G401.6 (cell line): ENCODE measurements around the gene COL16A1.

Source experiments
- FAIRE-seq: peaks from 2 replicates; lab custom pipeline; 2012; peaks lifted over from hg19 to GRCh38; lab: Jason Lieb, UNC

COL16A1 gene

DNA sequence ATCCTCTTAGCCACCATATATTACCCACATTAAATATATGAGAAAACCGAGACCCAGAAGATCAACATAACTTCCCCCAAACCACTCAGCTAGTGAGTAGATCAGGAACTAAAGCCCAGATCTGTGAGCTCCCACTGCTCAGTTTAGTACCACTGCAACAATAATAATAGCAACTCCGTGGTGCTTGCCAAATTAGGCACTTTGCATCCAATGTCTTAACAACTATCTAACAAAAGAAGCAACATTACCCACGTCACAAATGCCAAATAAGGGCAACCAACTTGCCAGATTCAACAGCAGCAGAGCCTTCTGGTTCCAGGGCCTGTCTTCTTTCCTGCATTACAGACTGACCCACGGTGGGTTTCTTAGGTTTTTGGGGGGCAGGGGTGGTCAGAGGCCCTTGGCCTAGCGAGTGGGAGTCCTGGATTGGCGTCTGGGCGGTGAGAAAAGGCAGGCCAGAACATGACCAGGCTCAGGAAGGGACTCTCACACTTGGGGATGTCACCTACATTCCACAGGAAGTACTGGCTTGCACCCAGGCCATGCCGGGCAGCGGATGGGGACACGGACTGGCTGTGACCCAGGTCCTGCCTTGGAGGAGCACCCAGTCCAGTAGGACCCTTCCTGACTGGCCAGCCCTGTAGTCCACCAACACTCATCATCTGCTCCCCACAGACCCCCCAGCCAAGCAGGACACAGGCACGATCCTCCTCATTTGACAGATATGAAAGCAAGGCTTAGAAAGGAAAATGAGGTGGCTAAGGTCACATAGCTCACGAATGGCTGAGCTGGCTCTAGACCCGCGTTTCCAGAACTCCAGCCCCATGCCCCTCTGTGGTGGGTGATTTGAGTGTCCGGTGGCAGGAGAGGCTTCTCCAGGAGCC is 81.7 kb downstream of the COL16A1 start:
- FAIRE-seq = no peak

DNA sequence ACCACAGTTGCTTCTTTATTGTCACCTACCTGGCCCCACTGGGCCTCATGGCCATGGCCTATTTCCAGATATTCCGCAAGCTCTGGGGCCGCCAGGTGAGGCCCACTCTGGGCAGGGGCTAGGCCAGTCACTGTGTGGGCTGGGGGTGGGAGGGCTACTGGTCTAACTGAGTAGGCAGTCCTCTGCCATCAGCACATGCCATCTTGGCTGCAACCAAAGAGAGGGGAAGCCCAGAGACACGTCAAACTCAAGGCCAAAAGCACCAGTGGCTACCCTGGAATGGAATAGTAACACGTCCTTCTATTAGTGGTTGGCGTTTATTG is 82.4 kb downstream of the COL16A1 start:
- no peak for FAIRE-seq

DNA sequence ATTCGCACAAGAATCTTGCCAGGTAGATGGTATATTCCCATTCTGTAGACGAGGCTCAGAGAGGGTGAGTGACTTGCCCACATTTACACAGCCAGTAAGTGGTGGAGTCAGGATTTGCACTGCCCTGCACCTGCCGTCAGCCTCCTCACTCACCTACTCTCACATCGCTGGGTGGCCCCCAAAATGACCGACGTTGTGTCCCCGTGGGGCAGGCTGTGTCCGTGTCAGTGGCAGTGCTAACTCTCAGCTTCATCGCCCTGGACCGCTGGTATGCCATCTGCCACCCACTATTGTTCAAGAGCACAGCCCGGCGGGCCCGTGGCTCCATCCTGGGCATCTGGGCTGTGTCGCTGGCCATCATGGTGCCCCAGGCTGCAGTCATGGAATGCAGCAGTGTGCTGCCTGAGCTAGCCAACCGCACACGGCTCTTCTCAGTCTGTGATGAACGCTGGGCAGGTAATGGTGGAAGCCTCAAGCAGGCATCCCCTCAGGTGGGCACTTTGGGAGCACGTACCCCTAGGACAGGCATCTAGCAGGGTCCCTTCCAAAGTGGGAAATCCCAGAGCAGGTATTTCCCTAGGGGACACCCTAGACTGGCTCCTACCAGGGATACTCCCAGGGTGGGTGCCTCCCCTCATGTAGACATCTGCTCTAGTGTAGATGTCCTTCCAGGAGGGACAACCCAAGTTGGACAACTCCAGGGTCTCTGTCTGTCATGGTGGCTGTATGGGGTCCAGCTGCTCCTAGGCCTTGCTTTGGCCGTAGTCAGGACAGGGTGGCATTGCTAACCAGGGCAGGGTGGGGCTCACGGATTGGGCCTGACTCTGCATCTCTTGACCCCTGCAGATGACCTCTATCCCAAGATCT is 83.0 kb downstream of the COL16A1 start:
- FAIRE-seq = no peak

DNA sequence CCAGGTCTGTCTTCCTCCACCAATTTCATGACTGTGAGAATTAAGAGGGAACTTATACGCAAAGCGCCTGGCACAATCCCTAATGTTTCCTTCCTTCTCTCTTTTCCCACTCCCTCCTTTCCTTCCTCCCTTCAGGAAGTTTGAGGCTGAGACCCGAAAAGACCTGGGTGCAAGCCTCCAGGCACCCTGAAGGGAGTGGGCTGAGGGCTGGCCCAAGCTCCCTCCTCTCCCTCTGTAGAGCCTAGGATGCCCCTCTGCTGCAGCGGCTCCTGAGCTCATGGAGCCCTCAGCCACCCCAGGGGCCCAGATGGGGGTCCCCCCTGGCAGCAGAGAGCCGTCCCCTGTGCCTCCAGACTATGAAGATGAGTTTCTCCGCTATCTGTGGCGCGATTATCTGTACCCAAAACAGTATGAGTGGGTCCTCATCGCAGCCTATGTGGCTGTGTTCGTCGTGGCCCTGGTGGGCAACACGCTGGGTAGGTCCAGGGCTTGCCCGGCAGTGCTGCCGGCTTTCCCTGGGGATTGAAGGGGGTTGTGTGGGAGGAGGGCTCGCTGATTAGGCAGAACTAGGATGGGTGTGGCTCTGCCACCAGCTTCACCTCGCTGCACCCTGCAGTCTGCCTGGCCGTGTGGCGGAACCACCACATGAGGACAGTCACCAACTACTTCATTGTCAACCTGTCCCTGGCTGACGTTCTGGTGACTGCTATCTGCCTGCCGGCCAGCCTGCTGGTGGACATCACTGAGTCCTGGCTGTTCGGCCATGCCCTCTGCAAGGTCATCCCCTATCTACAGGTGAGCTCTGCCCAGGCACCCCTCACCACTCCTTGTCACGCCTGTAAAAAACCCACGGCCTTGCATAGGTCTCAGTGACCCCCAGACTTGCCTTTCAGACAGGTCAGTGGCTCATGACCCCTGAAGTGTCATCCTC is 84.6 kb downstream of the COL16A1 start:
- no peak for FAIRE-seq

DNA sequence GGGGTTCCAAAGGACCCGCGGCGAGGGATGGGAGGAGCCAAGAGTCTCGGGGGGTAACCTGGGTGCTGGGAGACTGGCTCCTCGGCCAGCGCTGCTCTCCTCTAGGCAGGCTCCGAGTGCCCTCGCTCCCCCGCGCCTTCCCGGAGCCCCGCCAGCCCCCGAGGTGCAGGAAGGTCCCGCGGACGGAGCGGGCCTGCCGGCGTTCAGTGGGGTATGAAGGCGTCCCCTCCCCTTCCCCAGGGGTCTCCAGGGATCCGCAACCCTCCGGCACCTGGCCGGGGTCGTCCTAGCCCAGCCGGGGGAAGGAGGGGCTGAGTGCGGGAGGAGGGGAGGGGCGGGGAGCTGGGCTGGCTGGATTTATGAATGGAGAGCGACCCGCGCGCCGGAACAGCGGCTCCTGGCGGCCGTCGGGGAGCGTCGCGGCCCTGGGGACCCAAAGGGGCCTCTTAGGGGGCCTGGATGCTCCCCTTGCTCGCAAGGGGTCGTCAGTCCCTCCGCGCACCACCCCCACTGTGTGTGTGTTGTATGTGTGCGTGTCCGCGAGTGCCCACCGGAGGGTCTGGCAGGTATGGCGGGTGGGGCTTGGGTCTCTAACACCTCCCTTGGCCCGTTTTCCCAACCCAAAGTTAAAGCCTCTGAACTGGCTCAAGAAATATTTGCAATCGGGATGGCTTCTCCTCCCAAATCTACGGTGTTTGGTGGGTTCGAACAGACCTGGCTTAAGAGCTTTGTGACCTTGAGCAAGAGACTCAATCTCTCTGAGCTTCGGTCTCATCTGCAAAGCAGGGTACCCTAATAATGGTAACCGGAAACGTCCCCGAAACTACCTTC is 85.7 kb downstream of the COL16A1 start:
- FAIRE-seq = no peak

DNA sequence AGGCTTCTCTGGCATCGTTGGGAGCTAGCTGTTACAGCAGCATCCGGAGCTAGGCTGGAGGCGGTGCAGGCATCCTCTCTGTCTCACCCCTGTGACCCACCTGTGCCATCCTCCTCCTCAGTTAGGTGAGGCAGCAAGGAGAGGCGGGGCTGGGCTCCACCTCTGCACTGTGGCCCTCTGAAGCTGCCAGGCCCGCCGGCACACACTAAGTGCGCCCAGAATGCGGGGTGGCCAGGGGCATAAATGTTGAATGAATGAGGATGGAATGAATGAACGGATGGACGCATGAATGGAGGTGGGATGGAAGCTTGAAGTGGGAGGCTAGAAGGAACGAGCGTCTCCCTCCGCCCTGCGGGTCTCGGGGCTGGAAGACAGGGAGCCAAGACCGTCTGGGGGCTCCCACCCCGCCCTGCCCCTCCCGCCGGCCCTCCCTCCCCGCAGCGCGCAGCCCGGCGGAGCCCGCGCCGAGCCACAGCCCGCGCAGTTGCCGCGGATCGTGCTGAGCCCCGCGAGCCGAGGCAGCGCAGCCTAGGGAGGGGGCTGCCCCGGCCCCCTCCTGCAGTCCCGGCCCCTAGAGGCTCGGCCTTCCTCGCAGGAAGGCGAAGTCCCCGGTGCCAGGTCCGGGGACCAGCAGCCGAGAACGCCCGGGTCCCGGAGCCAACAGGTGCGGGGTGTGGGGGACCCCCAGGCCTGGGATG is 86.5 kb downstream of the COL16A1 start, which contains the start of gene HCRTR1:
Gene HCRTR1 (plus strand): TSS at position 472 of the 698 bp plus-strand sequence. CDS start 1,504 bp downstream, outside the sequence.
- no peak for FAIRE-seq

DNA sequence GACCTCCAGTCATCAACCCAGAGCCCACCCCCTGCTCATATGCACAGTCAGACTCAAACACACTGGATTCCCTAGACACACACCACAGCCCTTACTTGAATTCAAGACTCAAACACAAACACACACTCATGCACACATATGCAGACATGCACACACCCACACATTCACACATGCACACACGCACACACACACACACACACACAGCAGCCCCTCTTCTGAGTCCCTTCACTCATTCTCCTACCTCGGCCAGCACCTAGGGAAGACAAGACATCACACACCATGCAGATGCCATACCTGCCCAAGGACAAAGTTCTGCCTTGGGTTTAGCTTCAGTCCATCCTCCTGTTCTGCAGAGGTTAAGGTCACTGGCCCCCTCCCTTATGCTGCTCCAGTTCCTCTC is 87.9 kb downstream of the COL16A1 start:
- FAIRE-seq = no peak

DNA sequence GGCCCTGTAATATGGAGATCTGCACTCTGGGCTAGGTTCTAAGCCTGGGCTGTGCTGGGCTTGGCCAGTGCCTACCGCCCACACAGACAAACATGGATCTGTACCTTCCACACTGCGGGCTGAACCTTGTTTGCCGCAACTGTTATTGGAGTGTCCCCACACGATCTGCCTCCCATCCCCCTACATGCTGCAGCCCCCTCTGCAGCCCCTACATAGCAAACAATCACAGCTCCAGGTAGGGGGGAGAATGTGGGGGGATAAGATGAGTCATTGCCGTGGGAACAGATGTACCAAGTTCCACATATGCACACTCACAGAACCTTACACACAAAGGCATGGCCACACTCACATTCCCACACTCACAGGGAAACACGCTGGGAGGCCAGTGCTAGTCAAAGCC is 88.4 kb downstream of the COL16A1 start:
- no peak for FAIRE-seq

DNA sequence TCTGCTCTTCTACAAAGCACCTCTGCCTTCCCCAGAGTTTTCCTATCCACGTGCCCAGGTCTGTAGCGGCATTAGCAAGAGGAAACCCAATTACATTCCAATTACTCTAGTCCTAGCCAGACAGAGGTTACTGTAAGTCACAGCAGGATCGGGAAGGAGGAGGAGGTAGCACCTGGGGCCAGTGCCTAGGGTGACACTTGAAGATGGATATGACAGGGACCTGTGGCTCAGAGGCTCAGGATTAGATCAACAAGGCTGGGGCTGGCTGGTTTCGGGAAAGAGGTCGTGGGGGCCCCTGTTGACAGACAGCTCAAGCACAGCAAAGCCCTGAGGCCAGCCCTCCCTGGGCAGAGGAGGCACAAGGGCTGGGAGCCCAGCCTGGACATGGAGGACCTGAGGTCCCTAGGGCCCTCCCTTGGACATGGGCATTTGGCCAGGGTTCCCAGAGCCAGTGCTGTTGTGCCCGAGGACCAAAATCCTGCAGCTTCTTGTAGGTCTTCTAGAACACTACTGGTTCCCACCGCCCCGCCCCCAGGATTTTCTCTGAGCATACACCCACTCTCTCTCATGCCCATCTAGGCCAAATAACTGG is 89.3 kb downstream of the COL16A1 start:
- FAIRE-seq = no peak

DNA sequence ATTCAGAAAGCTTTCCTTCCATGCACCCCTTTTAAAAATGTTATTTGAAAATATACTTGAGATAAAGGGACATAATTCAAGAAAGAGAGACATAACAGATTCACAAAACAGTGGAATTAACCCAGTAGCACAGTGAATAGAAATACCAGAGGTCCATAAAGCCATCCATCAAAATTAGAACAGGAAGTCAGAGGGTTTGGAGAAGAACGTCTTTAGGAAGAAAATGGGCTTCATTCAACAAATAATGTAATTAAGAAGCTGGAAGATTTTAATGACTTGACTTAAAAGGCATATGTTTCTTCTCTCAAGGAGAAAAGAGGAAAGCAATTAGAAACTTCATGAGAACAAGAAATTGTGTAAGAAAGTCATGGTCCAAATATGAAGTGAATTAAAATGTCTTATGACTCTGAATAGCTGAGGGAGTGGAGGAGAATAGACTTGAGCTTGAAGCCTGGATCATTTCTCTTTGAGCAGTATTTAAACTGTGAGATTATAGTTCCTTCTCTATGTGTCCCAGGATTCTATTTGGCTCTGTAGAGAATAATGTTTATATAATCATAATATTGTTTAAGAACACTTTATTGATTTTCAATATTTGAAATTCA is 94.2 kb downstream of the COL16A1 start:
- no peak for FAIRE-seq

DNA sequence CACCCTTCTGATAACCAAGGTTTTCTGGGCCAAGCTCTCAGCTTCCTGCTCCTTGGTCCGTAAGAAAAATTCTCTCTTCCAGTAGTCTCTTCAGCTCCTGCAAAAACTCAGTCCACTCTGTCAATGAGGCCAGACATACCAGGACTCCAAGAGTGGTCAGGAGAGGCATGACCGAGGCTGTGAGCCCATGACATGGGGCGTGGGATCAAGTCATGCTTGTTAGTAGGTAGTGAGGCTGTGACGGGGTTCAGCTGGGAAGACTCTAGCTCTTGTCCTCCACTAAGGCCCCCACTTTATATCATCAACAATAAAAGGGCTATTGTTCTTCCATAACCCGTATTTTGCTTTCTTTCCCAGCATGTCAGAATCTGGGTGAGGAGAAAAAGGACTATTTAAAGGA is 96.5 kb downstream of the COL16A1 start:
- FAIRE-seq = no peak

DNA sequence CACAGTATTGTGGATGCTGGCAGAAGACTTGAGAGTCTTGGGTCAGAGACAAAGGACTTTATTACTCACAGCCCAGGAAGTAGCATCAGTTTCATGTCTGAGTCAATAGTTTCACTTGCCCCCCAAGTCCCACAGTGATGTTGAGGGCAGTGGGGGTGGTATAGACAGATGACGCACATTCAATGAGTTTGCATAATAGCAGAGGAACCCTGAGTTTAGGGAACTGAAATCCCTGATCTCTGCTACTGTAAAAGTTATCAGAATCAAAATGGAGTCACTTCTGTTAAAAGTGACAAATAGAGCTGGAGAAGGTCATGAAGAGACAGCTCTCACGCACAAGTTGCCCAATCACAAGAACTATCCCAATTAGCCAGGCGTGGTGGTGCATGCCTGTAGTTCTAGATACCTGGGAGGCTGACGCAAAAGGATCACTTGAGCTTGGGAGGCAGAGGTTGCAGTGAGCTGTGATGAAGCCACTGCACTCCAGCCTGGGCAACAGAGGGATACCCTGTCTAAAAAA is 97.8 kb downstream of the COL16A1 start:
- no peak for FAIRE-seq
